ENCODE results near the gene NFKBIL1.

NFKBIL1 gene

GRCh38 chr6:31559958-31560696, 12.7 kb downstream of the NFKBIL1 start:
- no peak for DNase-seq (ENCODE audit: low read depth)

DNA sequence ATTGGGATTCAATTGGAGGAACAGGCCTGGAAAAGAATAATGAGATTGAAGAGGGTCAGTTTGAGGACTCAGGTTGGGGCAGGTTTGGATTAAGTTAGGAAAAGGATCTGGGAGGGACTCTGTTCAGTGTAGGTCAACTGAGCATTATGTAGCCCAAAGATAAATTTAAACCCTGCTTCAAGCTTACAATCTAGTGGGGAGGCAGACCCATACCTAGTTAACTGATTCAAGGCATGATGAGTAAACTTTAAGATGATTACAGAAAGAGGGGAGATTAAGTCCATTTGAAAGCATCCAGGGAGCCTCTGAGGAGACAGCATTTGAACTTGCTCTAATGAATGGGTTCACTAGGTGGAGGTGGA, 13.3 kb downstream of the NFKBIL1 start:
- no peak for DNase-seq (ENCODE audit: low read depth)

- DNase-seq (ENCODE audit: low read depth) = no peak
These were observed 20.3 kb downstream of the NFKBIL1 start for GRCh38 chr6:31567531-31568370.

DNA sequence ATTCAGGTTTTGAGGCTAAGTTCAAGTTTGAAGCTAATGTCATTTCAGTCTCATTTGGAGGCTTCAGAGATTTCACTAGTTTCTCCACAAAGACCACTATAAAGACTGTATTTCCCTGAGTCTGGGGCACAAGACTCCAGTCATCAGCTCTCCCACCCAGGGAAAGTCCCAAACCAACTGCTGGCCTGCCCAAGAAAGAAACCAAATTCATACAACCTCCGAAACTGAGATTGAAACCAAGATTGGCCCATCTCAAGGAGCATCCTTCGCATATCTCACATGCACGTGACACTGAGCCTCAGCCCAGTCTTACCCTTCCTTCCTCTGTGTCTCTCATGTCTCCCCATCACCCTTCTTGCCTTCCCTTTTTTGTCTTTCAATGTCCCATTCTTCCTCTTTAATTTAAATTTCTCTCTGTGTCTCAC, 21.1 kb downstream of the NFKBIL1 start:
- DNase-seq (ENCODE audit: low read depth) = no peak

GRCh38 chr6:31569861-31570536, 22.6 kb downstream of the NFKBIL1 start:
- no peak for DNase-seq (ENCODE audit: low read depth)

DNA sequence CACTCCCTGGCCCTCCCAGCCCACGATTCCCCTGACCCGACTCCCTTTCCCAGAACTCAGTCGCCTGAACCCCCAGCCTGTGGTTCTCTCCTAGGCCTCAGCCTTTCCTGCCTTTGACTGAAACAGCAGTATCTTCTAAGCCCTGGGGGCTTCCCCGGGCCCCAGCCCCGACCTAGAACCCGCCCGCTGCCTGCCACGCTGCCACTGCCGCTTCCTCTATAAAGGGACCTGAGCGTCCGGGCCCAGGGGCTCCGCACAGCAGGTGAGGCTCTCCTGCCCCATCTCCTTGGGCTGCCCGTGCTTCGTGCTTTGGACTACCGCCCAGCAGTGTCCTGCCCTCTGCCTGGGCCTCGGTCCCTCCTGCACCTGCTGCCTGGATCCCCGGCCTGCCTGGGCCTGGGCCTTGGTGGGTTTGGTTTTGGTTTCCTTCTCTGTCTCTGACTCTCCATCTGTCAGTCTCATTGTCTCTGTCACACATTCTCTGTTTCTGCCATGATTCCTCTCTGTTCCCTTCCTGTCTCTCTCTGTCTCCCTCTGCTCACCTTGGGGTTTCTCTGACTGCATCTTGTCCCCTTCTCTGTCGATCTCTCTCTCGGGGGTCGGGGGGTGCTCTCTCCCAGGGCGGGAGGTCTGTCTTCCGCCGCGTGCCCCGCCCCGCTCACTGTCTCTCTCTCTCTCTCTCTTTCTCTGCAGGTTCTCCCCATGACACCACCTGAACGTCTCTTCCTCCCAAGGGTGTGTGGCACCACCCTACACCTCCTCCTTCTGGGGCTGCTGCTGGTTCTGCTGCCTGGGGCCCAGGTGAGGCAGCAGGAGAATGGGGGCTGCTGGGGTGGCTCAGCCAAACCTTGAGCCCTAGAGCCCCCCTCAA, 24.9 kb downstream of the NFKBIL1 start, which contains the start of gene LTA:
LTA (plus strand) TSS at position 249 of the 871 bp plus-strand sequence; CDS start at position 703, 454 bp downstream.
- DNase-seq (ENCODE audit: low read depth) = peak; percentile 55

GRCh38 chr6:31573239-31574105, 26.1 kb downstream of the NFKBIL1 start:
- DNase-seq (ENCODE audit: low read depth) = no peak

- no peak for DNase-seq (ENCODE audit: low read depth)
These were observed 27.0 kb downstream of the NFKBIL1 start for GRCh38 chr6:31574106-31575061.

GRCh38 chr6:31575335-31575901, 28.0 kb downstream of the NFKBIL1 start, which contains the start of gene TNF:
Gene TNF (plus strand): TSS chr6:31575565. CDS start chr6:31575742, 177 bp downstream.
- DNase-seq (ENCODE audit: low read depth) = peak; percentile 59

DNA sequence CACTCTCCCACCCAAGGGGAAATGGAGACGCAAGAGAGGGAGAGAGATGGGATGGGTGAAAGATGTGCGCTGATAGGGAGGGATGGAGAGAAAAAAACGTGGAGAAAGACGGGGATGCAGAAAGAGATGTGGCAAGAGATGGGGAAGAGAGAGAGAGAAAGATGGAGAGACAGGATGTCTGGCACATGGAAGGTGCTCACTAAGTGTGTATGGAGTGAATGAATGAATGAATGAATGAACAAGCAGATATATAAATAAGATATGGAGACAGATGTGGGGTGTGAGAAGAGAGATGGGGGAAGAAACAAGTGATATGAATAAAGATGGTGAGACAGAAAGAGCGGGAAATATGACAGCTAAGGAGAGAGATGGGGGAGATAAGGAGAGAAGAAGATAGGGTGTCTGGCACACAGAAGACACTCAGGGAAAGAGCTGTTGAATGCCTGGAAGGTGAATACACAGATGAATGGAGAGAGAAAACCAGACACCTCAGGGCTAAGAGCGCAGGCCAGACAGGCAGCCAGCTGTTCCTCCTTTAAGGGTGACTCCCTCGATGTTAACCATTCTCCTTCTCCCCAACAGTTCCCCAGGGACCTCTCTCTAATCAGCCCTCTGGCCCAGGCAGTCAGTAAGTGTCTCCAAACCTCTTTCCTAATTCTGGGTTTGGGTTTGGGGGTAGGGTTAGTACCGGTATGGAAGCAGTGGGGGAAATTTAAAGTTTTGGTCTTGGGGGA, 28.7 kb downstream of the NFKBIL1 start:
- DNase-seq (ENCODE audit: low read depth) = no peak

GRCh38 chr6:31576897-31577578, 29.6 kb downstream of the NFKBIL1 start:
- no peak for DNase-seq (ENCODE audit: low read depth)

GRCh38 chr6:31577579-31577966, 30.2 kb downstream of the NFKBIL1 start:
- DNase-seq (ENCODE audit: low read depth) = no peak

DNA sequence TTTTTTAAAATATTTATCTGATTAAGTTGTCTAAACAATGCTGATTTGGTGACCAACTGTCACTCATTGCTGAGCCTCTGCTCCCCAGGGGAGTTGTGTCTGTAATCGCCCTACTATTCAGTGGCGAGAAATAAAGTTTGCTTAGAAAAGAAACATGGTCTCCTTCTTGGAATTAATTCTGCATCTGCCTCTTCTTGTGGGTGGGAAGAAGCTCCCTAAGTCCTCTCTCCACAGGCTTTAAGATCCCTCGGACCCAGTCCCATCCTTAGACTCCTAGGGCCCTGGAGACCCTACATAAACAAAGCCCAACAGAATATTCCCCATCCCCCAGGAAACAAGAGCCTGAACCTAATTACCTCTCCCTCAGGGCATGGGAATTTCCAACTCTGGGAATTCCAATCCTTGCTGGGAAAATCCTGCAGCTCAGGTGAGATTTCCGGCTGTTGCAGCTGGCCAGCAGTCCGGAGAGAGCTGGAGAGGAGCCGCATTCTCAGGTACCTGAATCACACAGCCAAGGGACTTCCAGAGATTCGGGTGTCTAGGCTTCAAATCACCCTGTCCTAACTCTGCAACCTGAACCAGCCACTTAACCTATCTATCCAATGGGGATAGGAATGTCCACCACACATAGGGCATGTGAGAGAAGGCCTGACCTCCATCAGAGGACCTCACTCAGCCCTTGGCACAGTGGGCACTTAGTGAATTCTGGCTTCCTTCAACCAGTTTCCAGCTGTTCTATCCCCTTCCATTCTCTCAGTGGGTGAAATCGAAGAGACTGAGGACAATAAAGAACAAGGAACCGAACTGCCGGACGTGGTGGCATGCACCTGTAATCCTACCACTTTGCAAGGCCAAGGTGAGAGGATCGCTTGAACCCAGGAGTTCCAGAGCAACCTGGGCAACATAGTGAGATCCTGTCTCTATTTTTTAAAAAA, 31.0 kb downstream of the NFKBIL1 start:
- DNase-seq (ENCODE audit: low read depth) = no peak

DNA sequence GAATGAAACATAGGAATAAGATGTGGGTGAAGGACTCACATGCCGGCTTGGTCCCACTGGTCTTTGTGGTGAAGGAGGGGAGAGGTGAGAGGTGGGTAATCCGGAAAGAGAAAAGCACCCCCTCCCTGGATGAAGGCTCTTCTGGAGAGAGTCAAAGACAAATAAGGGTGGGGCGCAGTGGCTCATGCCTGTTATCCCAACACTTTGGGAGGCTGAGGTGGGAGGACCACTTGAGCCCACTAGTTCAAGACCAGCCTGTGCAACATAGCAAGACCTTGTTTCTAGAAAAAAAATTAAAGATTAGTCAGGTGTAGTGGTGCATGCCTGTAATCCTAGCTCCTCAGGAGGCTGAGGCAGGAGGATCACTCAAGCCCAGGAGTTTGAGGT, 31.7 kb downstream of the NFKBIL1 start:
- no peak for DNase-seq (ENCODE audit: low read depth)

- no peak for DNase-seq (ENCODE audit: low read depth)
These were observed 32.4 kb downstream of the NFKBIL1 start for GRCh38 chr6:31579546-31580437.

- DNase-seq (ENCODE audit: low read depth) = no peak
These were observed 33.0 kb downstream of the NFKBIL1 start for GRCh38 chr6:31580438-31580740.
